ENCODE results near the gene TXNRD2. TPM values are rescaled to one million over a fixed set of nuclear protein-coding genes. Genes with fewer than 3 reads are reported as not detected.

The TXNRD2 gene
- total and polyA plus RNA-seq, 8 donors, result 6.4 to 69.5 (median 42.3) TPM

DNA sequence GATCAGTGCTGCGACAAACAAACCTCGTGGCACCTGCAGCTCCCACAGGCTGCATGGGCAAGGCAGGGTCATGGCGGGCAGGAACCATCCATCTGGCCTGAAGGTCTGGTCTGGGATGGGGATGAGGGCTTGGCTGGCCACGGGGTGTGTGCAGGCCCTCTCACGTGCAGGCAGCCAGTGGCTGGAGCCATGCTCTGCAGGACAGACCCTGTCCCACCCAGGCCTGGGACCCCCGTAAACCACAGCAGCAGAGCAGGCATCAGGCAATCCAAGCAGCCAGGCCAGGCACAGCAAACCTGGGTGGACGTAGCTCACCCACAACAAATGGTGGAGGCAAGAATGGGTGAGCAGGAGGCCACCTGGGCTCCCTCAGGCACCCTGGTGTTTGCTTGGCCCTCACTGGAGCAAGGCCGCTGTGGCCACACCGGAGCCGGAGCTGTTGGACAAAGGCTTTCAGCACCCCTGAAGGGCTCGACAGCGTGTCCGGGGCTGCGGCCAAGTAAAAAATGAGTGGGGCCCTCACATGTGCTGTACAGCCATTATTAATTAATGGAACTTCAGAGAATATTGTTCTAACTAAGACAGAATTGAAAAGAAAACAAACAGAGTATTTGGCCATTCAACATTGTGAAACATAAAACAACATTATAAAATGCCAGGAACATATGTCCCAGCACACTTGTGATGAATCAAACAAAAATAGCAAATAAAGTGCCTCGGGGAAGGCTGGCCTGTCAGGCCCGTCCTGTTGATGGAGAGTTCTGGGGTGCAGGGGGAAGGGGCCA is 63.0 kb downstream of the TXNRD2 start:
- H3K4me1 ChIP-seq, result peaks cover 12 to 39% (median 30%) of the 10 kb centered on the region in 4 donors
- H3K9me3 ChIP-seq, result no peaks in the 10 kb centered on the region
- intact Hi-C loops (cut with DNase I; ENCODE audit: low total_unique reads), result no loop called here
- TF ChIP-seq POLR2AphosphoS5 (IDR thresholded peaks at IDR 0.05) (no peak), POLR2A (IDR thresholded peaks at IDR 0.05) (no peak), EP300 (IDR thresholded peaks at IDR 0.05) (no peak)
- TF ChIP-seq, protein P1, sequence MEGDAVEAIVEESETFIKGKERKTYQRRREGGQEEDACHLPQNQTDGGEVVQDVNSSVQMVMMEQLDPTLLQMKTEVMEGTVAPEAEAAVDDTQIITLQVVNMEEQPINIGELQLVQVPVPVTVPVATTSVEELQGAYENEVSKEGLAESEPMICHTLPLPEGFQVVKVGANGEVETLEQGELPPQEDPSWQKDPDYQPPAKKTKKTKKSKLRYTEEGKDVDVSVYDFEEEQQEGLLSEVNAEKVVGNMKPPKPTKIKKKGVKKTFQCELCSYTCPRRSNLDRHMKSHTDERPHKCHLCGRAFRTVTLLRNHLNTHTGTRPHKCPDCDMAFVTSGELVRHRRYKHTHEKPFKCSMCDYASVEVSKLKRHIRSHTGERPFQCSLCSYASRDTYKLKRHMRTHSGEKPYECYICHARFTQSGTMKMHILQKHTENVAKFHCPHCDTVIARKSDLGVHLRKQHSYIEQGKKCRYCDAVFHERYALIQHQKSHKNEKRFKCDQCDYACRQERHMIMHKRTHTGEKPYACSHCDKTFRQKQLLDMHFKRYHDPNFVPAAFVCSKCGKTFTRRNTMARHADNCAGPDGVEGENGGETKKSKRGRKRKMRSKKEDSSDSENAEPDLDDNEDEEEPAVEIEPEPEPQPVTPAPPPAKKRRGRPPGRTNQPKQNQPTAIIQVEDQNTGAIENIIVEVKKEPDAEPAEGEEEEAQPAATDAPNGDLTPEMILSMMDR (IDR thresholded peaks at IDR 0.05), result no peak
- peak in 1 of 2 donors; percentile 5 for DNase-seq
- 86 to 93% (median 90%) methylated on average over 12 to 16 of the region's 16 CpGs for WGBS, 5 donors
- no peak overlapping the region for H3K4me3 ChIP-seq
- no peaks in the 10 kb centered on the region for H3K27me3 ChIP-seq
- no peak overlapping the region for H3K27ac ChIP-seq
- H3K36me3 ChIP-seq, result peaks cover 0 to 57% (median 50%) of the 10 kb centered on the region in 4 donors

DNA sequence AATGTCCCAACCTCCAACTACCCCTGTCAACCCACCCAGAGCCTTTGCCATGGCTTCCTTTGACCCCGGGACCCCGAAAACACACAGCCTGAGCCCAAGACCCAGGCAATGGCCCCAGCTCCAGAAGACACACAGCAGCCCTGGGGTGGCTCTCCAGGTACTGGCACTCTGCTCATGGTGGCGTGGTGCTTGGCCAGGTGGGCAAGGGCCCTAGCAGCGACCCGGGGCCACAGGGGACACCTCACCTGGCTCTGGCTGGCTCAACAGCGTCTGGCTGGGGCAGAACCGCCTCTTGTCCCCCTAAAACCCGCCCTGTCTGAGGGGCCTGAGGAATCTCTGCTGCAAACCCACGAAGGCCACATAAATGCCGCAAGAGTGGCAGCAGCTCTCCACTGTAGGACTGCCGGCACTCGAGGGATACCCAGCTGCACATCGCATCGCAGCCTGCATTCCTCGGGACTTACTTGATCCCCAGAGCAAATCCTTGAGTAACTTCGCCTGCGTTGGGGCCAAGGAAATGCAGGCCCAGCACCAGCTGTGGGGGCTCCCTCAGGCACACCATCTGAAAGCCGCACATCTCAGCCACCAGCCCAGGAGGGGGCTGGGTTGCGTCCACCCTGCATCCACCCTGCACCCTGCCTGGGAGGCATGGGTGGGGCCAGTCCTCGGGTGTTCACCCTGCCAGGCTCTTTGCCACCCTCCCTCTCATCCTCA is 63.8 kb downstream of the TXNRD2 start:
- WGBS, 5 donors, result 75 to 88% (median 86%) methylated on average over 15 to 20 of the region's 20 CpGs
- DNase-seq, result peak in 1 of 2 donors; percentile 24
- Histone ChIP-seq H3K9me3 (no peaks in the 10 kb centered on the region), H3K27me3 (no peaks in the 10 kb centered on the region), H3K36me3 (peaks cover 0 to 52% (median 43%) of the 10 kb centered on the region in 4 donors), H3K4me1 (peaks cover 12 to 46% (median 35%) of the 10 kb centered on the region in 4 donors), H3K27ac (no peak overlapping the region), H3K4me3 (no peak overlapping the region)
- intact Hi-C loops (cut with DNase I; ENCODE audit: low total_unique reads), result no loop called here
- no peak for TF ChIP-seq POLR2AphosphoS5 (IDR thresholded peaks at IDR 0.05)
- TF ChIP-seq EP300 (IDR thresholded peaks at IDR 0.05), result no peak

DNA sequence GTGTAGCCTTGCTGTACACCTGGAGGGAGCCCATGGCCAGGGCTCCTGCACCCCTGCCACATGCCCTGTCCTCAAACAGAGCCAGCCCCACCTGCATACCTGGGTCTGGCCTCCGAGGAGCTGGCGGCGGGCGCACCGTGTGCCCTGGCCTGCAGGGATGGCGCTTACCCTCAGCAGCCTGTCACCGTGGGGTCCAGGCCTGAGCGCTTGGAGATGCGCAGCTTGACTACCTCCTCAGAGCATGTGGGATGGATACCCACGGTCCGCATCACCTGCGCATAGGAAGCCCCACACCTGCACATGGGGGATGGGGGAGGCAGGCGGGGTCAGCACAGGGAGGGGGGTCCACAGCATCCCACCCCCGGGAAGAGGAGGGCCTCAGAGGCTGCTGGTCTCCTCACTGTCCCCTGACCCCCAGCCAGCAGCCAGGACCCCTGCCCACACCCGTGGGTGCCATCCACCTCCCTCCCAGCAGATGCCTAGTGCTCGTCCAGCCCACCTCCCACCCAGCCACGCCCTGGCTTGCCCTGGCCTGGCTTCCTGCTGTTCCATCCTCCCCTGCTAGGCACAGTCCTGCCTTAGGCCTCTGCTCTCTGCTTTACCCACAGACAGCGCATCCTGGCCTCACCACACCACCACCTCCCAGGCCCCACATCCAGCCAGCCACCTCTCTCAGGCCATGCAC is 64.5 kb downstream of the TXNRD2 start:
- peak in 1 of 2 donors; percentile 5 for DNase-seq
- intact Hi-C loops (cut with DNase I; ENCODE audit: low total_unique reads), result no loop called here
- Histone ChIP-seq H3K4me1 (peaks cover 12 to 49% (median 35%) of the 10 kb centered on the region in 4 donors), H3K27me3 (no peaks in the 10 kb centered on the region), H3K9me3 (no peaks in the 10 kb centered on the region), H3K36me3 (peaks cover 0 to 49% (median 40%) of the 10 kb centered on the region in 4 donors), H3K27ac (no peak overlapping the region), H3K4me3 (no peak overlapping the region)
- WGBS, 5 donors, result 86 to 93% (median 87%) methylated on average over 6 to 18 of the region's 18 CpGs
- no peak for TF ChIP-seq POLR2A (IDR thresholded peaks at IDR 0.05)
- TF ChIP-seq, protein P1 (IDR thresholded peaks at IDR 0.05), result no peak
- no peak for TF ChIP-seq POLR2AphosphoS5 (IDR thresholded peaks at IDR 0.05)
- TF ChIP-seq EP300 (IDR thresholded peaks at IDR 0.05), result no peak

DNA sequence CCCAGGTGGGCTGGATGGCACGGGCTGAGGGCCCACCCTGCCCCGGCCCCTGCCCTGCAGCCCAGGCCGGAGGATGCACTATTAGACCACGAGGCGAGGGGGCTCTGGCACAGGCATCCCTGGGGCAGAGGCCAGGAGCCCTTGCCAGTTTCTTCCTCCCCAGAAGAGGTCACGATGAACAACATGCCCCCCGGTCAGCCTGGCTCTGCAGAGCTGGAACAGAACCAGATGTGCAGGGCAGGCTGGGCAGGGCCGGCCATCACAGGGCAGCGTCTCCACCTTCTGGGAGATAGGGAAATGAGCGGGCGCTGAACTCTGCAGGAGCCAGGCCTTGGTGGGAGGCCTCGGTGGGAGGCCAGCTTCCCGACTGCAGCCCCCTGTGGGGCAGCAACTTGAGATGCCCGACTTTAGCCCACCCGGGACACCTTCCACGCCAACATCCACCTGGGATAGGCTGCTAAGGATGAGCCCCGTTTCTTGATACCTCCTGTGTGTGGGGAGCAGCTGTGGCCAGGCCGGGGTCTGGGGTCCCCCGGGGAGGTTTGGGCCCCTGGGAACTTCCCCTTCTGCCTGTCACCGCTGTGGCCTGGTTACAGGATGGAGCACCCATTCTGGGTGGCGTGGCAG is 65.2 kb downstream of the TXNRD2 start:
- Histone ChIP-seq H3K36me3 (peaks cover 0 to 49% (median 40%) of the 10 kb centered on the region in 4 donors), H3K9me3 (no peaks in the 10 kb centered on the region), H3K27ac (no peak overlapping the region), H3K4me1 (peaks cover 5 to 43% (median 28%) of the 10 kb centered on the region in 4 donors), H3K4me3 (no peak overlapping the region), H3K27me3 (no peaks in the 10 kb centered on the region)
- TF ChIP-seq, protein P1 (IDR thresholded peaks at IDR 0.05), result no peak
- TF ChIP-seq POLR2AphosphoS5 (IDR thresholded peaks at IDR 0.05), result no peak
- intact Hi-C loops (cut with DNase I; ENCODE audit: low total_unique reads), result no loop called here
- WGBS, 5 donors, result 77 to 85% (median 79%) methylated on average over 16 to 21 of the region's 21 CpGs
- peak in 1 of 2 donors; percentile 15 for DNase-seq
